Measurements from ENCODE around the gene KCNIP4.

- TF ChIP-seq CTCF (IDR thresholded peaks at IDR 0.05 in 8 of 11, conservative IDR thresholded peaks at IDR 0.05 in 3 of 11) (no peak), POLR2AphosphoS5 (IDR thresholded peaks at IDR 0.05) (no peak), POLR2A (IDR thresholded peaks at IDR 0.05) (no peak)
Observed at GRCh38 chr4:20889901-20890300, 1058.7 kb downstream of the KCNIP4 start.
